Subcutaneous adipose tissue (tissue), 4 donors: Measurements from ENCODE around the gene PAFAH2. TPM values are rescaled to one million over a fixed set of nuclear protein-coding genes. Genes with fewer than 3 reads are reported as not detected.

Source experiments
- total RNA-seq, 4 donors: library from RNA; depleted of rRNA; stranded (reverse); fragments of >200 nt; gene quantifications; one replicate each; pipeline ENCODE4 v1.1.0, GENCODE V29; 2016
- TF ChIP-seq, protein P1 (sequence below): fragments of 450-650 bp; IDR thresholded peaks from one replicate; pipeline ENCODE4 v1.5.1; 2016; ENCODE audit warnings: low read depth, mild to moderate bottlenecking, control low read depth, antibody characterized with exemption, moderate library complexity

PAFAH2 gene
- total RNA-seq, 4 donors from 2014 or later, result 6.7 to 12.6 (median 9.1) TPM

DNA sequence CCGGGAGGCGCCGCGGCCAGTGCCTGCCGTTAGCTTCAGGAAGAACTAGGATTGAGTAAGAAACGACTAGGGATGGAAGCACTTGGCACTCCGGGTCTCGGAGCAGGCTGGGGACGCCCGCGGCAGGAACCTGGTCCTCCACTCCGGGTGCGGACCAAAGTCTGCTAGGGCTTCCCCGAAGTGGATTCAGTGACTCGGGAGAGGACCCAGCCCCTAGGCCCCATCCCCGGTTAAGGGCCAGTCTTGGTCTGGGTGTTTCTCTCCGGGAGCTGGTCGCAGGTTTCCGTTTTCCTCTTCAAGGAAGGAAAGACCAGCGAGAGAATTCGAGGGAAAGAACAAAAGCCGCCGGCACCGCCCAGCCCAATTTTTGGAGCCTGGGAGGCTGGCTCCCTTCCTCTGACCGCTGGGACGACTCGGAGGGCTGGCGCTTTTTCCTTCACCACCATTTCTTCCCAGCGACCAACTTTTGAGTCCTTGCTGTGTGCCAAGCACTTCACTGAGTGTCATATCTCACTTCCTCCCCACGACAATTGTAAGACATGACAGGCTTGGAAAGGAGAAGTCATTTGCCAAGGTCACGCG is 74.8 kb downstream of the PAFAH2 start:
- TF ChIP-seq, protein P1, sequence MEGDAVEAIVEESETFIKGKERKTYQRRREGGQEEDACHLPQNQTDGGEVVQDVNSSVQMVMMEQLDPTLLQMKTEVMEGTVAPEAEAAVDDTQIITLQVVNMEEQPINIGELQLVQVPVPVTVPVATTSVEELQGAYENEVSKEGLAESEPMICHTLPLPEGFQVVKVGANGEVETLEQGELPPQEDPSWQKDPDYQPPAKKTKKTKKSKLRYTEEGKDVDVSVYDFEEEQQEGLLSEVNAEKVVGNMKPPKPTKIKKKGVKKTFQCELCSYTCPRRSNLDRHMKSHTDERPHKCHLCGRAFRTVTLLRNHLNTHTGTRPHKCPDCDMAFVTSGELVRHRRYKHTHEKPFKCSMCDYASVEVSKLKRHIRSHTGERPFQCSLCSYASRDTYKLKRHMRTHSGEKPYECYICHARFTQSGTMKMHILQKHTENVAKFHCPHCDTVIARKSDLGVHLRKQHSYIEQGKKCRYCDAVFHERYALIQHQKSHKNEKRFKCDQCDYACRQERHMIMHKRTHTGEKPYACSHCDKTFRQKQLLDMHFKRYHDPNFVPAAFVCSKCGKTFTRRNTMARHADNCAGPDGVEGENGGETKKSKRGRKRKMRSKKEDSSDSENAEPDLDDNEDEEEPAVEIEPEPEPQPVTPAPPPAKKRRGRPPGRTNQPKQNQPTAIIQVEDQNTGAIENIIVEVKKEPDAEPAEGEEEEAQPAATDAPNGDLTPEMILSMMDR, result no peak

DNA sequence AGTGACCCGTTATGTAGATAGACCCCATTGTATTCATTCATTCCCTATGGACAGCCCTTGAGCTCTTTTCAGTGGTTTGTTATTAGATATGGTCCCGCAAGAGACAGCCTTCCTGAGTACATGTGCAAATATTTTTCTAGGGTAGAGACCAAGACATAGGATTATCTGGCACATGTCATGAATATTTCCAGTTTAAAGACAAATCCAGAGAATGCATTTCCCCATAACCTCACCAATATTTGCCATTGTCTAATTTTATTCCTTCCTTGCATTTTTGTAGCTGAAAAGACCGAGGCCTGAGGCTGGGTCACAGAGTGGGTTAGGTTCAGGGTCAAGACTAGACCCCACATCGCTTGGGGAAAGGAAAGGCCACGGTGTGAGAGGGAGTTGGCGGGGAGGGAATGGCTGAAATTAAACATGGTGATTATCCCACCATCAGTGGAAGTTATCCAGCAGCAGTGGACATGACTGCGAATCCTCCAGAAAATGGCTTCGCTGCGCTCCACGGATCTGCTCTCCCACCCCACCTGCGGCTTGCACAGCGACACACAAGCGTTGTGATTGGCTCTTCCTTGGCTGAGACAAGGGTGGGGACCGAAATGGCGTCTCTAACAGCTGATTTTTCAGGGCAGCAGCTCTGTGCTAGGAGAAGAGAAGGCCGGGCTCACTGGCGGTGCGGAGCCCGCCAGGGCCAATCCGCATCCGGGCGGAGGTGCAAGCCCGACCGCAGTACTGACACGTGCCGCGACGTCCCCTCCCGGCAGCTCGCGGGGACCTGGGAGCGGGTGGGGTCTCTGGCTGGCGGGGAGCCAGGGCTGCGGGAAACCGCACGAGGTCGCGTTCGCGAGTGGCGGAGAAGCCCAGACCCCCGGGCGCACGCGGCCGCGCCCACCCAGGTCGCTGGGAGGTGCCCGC is 75.5 kb downstream of the PAFAH2 start:
- TF ChIP-seq, protein P1, result no peak

DNA sequence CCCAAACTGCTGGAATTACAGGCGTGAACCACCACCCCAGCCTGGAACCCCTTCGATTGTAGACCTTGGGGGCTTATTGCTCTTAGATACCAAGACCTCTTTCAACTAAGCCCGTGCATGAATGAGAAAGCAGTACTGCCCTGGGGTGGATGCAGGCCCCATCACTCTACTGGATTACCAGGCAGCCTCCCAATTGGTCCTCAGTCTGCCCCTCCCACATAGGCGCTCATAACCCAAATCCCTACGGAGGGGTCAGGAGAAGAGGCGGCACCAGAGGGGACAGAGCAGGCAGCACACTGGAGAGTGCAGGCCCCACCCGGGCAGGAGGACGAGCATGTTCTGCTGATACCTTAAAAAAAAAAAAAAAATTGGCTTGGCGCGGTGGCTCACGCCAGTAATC is 79.2 kb downstream of the PAFAH2 start:
- TF ChIP-seq, protein P1, result no peak

DNA sequence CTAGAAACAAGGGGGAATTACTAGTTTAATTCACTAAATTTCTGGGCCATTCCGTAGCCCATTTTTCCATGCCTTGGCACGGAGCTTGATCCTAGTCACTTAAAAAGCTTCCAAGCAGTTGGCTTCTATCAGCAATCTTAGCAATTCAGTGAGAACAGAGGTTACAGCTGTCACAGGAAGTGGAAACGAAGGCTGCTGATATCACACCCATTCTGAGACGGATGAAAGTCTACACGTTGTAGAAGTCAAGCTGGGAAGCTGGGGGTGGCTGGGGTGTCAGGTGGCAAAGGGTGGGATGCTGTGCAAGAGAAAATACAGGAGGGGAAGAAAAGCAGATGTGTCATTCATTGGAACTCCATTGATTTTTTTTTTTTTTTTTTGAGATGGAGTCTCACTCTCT is 79.9 kb downstream of the PAFAH2 start:
- TF ChIP-seq, protein P1, result no peak

DNA sequence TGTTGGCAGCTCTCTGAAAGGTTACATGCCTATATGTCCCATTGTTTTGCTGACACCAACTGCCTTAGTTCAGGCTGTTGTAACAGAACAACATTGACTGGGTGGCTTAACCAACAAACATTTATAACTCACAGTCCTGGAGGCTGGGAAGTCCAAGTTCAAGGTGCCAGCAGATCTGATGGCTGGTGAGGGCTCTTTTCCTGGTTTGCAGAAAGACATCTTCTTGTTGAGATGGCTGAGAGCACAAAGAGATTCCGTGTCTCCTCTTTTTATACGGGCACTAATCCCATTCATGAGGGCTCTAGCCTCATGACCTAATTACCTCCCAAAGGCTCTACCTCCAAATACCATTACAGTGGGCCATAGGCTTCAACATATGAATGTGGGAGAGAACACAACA is 81.4 kb downstream of the PAFAH2 start:
- TF ChIP-seq, protein P1, result no peak

DNA sequence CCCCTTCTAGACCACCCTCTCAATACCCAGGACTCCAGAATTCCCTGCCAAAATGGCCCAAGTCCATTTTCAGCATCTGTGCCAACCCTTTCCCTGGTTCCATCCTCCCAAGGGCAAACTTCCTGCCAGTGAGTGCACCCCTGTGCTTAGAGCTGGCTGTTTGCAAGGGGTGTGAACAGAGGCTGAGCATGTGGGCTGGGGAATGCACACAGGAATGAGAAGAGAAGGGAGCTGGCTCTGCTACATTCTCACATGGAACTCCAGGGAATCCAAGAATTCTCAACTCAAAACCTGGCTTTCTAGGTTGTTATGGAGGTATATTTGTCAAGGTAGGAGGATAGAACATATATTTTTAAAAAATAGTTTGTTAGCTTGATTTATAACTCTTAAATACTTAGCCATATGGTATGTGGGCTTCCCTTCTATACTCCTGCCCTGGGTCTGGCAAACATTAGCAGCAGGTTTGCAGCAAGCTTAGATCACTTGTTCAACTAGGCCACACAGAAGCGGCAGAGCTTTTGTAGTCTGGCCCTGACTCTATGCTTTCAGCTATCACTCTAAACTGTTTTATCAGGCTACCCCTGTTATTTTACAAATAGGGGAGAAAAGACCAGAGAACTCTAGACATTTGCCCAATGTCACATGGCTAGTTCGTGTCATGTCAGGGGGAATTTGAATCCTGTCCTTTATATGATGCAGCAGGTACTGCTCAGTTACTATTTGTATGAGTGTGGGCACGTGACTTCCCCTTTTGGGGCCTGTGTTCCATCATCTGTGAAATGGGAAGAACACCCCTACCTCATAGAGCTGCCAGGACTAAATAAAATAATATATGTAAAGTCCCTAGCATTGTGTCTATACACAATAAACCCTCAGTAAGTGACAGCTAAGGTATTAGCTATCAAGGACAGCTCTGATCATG is 83.5 kb downstream of the PAFAH2 start:
- TF ChIP-seq, protein P1, result no peak
